HG03354 (cell line): ENCODE results near the gene CD22.

Experiments used
- ATAC-seq: cut with Tn5 transposase; IDR thresholded peaks from one replicate; pipeline ENCODE4 v1.9.1; 2021; ENCODE audit warnings: mild to moderate bottlenecking; ENCODE audit not compliant: unreplicated experiment, poor library complexity, severe bottlenecking

Gene CD22

DNA sequence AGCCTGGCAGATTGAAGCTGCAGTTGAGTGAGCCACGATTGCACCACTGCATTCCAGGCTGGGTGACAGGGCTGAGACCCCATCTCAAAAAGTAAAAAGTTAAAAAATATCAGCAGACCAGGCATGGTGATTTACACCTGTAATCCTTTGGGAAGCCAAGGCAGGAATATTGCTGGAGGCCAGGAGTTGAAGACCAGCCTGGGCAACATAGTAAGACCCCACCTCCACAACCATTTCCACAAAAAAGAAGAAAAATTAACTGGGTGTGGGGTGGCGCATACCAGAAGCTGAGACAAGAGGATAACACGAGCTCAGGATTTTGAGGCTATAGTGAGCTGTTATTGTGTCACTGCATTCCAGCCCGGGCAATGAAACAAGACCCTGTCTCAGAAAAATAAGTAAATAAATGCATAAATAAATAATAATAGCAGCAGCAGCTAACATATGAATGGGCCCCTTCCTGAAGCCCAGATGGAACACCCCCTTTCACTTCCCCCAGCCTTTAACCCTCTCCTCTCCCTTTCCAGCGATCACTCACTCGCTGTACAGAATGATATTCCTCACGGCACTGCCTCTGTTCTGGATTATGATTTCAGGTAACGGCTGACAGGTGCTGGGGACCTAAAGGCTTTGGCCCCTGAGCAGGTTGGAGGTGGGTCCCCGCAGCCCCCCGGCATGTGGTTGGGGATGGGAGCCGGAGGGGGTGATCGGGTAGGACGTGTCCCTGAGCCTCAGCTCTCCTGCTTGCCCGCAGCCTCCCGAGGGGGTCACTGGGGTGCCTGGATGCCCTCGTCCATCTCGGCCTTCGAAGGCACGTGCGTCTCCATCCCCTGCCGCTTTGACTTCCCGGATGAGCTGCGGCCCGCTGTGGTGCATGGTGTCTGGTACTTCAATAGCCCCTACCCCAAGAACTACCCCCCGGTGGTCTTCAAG, 33.9 kb upstream of the CD22 start:
- no peak for ATAC-seq

DNA sequence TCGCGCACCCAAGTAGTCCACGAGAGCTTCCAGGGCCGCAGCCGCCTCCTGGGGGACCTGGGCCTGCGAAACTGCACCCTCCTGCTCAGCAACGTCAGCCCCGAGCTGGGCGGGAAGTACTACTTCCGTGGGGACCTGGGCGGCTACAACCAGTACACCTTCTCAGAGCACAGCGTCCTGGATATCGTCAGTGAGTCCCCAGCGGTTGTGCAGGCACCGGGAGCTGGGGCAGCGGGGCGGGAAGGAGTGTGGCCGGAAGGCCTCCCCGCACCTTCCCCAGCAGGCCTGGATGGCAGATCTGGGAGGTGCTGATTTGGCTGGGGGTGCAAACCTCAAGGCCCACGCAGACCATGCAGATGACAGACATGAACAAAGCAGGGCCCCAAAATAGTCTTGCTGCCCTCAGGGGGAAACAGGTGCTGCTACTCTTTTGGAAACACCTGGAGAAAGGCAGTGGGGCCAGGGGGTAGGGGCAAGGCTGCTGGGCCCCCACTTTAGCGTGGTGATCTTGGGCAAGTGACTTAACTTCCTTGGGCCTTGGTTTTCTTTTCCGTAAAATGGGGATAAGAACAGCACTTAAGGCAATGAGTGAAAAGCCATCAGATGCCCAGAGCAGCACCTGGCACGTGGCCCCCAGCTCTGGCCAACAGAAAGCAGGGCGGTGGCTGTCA, 33.1 kb upstream of the CD22 start:
- ATAC-seq: no peak

DNA sequence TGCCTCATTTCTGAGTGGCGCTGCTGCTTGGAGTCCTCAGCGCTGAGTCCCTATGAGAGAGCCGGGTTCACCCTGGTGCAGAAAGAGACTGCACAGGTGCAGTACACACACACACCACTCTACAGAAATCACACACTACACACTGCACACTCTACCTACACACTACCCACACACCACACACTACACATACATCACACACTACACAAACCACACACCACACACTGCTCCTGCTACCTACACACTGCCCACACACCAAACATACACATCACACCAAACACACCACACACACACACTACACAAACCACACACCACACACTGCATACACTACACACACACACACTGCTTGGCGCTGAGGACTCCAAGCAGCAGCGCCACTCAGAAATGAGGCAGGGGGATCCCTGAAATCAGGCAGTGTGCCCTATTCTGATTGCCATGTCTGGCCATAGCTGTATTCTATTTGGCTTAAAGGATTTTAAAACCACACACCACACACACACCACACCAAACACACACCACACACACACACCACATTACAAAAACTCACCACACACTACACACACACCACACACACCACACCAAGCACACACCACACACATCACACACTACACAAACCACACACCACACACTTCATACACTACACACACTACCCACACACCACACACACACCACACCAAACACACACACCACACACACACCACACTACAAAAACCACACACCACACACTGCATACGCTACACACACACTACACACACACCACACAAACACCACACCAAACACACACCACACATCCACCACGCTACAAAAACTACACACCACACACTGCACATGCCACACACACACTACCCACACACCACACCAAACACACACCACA, 32.1 kb upstream of the CD22 start:
- no peak for ATAC-seq

DNA sequence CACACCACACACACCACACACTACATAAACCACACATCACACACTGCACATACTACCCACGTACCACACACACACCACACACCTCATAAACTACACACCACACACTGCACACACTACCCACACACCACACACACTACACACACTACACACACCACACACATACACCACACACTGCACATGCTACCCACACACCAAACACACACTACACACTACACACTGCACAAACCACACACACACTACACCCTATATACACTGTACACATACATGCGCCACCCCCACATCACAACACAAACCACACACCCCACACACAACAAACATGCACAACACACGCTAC, 31.5 kb upstream of the CD22 start:
- no peak for ATAC-seq

- no peak for ATAC-seq
Measured at GRCh38 chr19:35297922-35298321, 31.1 kb upstream of the CD22 start.

GRCh38 chr19:35298561-35298972, 30.4 kb upstream of the CD22 start:
- no peak for ATAC-seq

DNA sequence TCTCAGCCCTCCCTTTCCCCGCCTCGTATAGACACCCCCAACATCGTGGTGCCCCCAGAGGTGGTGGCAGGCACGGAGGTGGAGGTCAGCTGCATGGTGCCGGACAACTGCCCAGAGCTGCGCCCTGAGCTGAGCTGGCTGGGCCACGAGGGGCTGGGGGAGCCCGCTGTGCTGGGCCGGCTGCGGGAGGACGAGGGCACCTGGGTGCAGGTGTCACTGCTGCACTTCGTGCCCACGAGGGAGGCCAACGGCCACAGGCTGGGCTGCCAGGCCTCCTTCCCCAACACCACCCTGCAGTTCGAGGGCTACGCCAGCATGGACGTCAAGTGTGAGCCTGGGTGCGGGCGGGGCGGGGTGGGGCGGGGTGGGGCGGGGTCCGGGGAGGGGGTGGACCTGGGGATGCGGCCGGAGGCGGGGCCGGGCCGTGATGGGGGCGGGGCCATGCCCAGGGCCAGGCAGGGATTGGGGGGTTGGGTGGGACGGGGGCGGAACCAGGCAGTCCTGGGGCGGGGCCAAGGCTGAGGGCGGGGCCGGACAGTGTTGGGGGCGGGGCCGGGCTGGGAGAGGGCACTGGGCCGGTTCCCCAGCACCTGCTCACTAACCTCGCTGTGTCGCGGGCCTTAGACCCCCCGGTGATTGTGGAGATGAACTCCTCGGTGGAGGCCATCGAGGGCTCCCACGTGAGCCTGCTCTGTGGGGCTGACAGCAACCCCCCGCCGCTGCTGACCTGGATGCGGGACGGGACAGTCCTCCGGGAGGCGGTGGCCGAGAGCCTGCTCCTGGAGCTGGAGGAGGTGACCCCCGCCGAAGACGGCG, 29.3 kb upstream of the CD22 start:
- ATAC-seq: no peak

DNA sequence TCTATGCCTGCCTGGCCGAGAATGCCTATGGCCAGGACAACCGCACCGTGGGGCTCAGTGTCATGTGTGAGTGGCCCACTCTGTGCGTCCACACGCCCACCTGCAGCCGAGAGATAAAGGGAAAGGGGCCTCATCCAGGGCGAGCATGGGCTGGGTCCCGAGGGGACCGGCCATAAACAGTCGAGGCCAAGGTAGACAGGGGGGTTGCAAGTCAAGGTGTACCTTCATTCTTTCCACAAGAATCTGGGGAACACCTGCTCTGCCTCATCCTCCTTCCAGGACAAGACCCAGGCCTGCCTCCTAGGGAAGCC, 28.7 kb upstream of the CD22 start:
- no peak for ATAC-seq

- ATAC-seq: no peak
Measured at GRCh38 chr19:35301961-35302360, 27.0 kb upstream of the CD22 start.

- ATAC-seq: no peak
Measured at GRCh38 chr19:35302446-35302845, 26.5 kb upstream of the CD22 start.

DNA sequence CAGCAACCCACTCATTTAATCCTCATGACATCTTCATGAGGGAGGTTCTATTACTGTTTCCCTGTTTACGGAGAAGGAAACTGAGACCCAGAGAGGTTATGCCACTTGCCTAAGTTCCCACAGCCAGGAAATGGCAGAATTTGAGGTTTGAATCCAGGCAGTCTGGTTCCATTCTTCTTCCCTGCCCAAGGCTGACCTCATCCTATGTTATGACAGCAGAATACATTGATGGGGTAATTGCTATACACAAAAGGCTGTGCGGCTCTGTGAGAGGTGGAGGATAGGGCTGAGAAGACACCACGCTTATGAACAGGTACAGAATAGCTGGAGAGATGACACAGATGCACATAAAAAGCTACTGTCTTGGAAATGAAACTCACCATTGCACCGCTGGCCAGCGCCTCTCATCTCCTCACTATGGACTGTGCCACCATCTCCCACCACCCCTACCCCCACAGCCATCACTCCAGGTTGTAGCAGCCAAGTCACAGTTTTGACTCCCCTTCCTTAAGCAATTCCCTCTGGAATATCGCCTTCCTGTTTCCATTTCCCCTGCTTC, 25.6 kb upstream of the CD22 start:
- ATAC-seq: no peak

- no peak for ATAC-seq
Measured at GRCh38 chr19:35304036-35304435, 25.0 kb upstream of the CD22 start.

- no peak for ATAC-seq
Measured at GRCh38 chr19:35305181-35305580, 23.8 kb upstream of the CD22 start.

GRCh38 chr19:35306473-35307246, 22.3 kb upstream of the CD22 start:
- ATAC-seq: no peak

DNA sequence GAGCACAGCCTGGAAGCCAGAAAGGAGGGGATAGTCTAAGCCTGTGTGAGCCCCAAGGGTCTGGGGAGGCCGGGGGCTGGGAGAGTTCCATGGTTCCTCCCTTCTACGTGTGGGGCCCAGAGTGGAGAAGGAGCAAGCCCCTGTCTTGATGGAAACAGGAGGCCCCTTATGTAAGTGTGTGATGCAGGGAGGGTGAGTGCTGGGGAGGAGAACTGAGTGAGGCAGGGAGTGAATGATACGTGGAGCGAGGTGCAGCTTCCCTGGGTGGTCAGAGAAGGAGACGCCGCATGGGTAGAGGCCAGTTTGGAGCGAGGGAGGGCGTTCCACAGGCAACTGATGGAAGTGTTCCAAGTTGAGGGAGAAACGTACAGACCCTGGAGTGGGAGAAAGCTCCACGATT, 21.1 kb upstream of the CD22 start:
- ATAC-seq: no peak

- ATAC-seq: no peak
Measured at GRCh38 chr19:35308910-35309309, 20.1 kb upstream of the CD22 start.

DNA sequence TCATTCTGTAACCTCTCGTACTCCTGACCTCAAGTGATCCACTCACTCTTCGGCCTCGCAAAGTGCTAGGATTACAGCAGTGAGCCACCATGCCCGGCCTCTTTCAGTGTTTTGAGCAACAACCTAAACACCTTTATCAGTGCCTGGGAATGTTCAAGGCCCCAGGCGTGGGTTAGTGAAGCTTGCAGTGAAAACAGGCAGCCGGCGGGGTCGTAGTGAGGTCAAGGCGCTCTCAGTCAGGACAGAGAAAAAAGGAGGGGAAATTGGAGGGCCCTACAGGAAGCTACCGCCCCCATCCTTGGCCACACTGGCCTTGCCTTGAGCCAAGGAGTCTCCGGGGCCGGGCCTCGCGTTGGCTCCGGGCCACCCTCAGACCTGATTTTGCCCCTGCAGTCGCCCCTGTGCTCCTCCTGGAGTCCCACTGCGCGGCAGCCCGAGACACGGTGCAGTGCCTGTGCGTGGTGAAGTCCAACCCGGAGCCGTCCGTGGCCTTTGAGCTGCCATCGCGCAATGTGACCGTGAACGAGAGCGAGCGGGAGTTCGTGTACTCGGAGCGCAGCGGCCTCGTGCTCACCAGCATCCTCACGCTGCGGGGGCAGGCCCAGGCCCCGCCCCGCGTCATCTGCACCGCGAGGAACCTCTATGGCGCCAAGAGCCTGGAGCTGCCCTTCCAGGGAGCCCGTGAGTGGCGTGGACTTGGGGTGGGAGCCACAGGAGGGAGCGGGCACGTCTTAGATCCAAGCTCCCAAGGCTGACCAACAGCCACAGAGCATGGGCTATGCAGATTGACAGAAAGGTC, 19.3 kb upstream of the CD22 start:
- no peak for ATAC-seq

GRCh38 chr19:35310331-35310730, 18.7 kb upstream of the CD22 start:
- ATAC-seq: no peak
